Type B pancreatic cell (in vitro differentiated cells): Measurements from ENCODE around the gene TBC1D26. TPM values are rescaled to one million over a fixed set of nuclear protein-coding genes. Genes with fewer than 3 reads are reported as not detected.
"Not testable (repeated sequence)": the region's sequence is repeated elsewhere in the genome, so short reads cannot be mapped to it uniquely, and the experiment has no call there.

ENCODE experiments used
- DNase-seq: peaks from one replicate; pipeline ENCODE4 v3.0.0; 2021; ENCODE audit warnings: mixed read lengths; ENCODE audit not compliant: unreplicated experiment; ENCODE audit errors: extremely low spot score
- H3K27ac Mint-ChIP-seq: 2 replicates; pipeline ENCODE4 v1.8.0; 2021; ENCODE audit warnings: mild to moderate bottlenecking, mixed read lengths
- H3K27me3 Mint-ChIP-seq: 2 replicates; pipeline ENCODE4 v1.8.0; 2021; ENCODE audit warnings: mixed read lengths
- H3K36me3 Mint-ChIP-seq: 2 replicates; pipeline ENCODE4 v1.8.0; 2021; ENCODE audit warnings: mixed read lengths
- H3K4me1 Mint-ChIP-seq: one replicate; pipeline ENCODE4 v1.8.0; 2021; ENCODE audit warnings: mixed read lengths; ENCODE audit not compliant: unreplicated experiment
- H3K4me3 Mint-ChIP-seq: 2 replicates; pipeline ENCODE4 v1.8.0; 2021; ENCODE audit warnings: mild to moderate bottlenecking, mixed read lengths
- H3K9me3 Mint-ChIP-seq: 2 replicates; pipeline ENCODE4 v1.8.0; 2021; ENCODE audit warnings: mixed read lengths
- CTCF ChIP-seq: fragments of 200-600 bp; sonication (generic); conservative IDR thresholded peaks from 2 replicates; pipeline ENCODE4 v1.5.0; 2021; ENCODE audit warnings: antibody characterized with exemption, mild to moderate bottlenecking
- total RNA-seq: library from RNA; stranded (reverse); gene quantifications from 2 replicates; pipeline ENCODE4 v1.2.1, GENCODE V29; 2021; ENCODE audit warnings: low replicate concordance

The TBC1D26 gene
- total RNA-seq, 1 donor from 2014 or later: 0.46 TPM

GRCh38 chr17:15741624-15742023, 9.5 kb downstream of the TBC1D26 start:
- peaks cover 5% of the 10 kb centered on the region for H3K4me1 Mint-ChIP-seq
- H3K4me3 Mint-ChIP-seq: no peak overlapping the region
- no peaks in the 10 kb centered on the region for H3K9me3 Mint-ChIP-seq
- peaks cover 5% of the 10 kb centered on the region for H3K27me3 Mint-ChIP-seq
- H3K27ac Mint-ChIP-seq: no peak overlapping the region
- no peak for DNase-seq
- no peaks in the 10 kb centered on the region for H3K36me3 Mint-ChIP-seq
- TF ChIP-seq CTCF: no peak

- no peak overlapping the region for H3K27ac Mint-ChIP-seq
- no peaks in the 10 kb centered on the region for H3K9me3 Mint-ChIP-seq
- DNase-seq: no peak
- H3K36me3 Mint-ChIP-seq: no peaks in the 10 kb centered on the region
- TF ChIP-seq CTCF: no peak
- H3K4me3 Mint-ChIP-seq: no peak overlapping the region
- peaks cover 5% of the 10 kb centered on the region for H3K27me3 Mint-ChIP-seq
- peaks cover 5% of the 10 kb centered on the region for H3K4me1 Mint-ChIP-seq
Observed at GRCh38 chr17:15742051-15742795, 10.1 kb downstream of the TBC1D26 start.

- peaks cover 5% of the 10 kb centered on the region for H3K27me3 Mint-ChIP-seq
- no peak overlapping the region for H3K27ac Mint-ChIP-seq
- TF ChIP-seq CTCF: no peak
- H3K9me3 Mint-ChIP-seq: no peaks in the 10 kb centered on the region
- DNase-seq: no peak
- H3K4me1 Mint-ChIP-seq: peaks cover 5% of the 10 kb centered on the region
- H3K36me3 Mint-ChIP-seq: no peaks in the 10 kb centered on the region
- no peak overlapping the region for H3K4me3 Mint-ChIP-seq
Observed at GRCh38 chr17:15742921-15743320, 10.8 kb downstream of the TBC1D26 start.

- H3K27me3 Mint-ChIP-seq: peaks cover 5% of the 10 kb centered on the region
- no peak for TF ChIP-seq CTCF
- H3K4me3 Mint-ChIP-seq: no peak overlapping the region
- DNase-seq: no peak
- H3K9me3 Mint-ChIP-seq: no peaks in the 10 kb centered on the region
- H3K36me3 Mint-ChIP-seq: no peaks in the 10 kb centered on the region
- peaks cover 5% of the 10 kb centered on the region for H3K4me1 Mint-ChIP-seq
- H3K27ac Mint-ChIP-seq: no peak overlapping the region
Observed at GRCh38 chr17:15744074-15744676, 12.1 kb downstream of the TBC1D26 start.

- no peak for TF ChIP-seq CTCF
- no peaks in the 10 kb centered on the region for H3K36me3 Mint-ChIP-seq
- DNase-seq: no peak
- peaks cover 5% of the 10 kb centered on the region for H3K4me1 Mint-ChIP-seq
- no peak overlapping the region for H3K4me3 Mint-ChIP-seq
- H3K9me3 Mint-ChIP-seq: no peaks in the 10 kb centered on the region
- H3K27me3 Mint-ChIP-seq: no peaks in the 10 kb centered on the region
- no peak overlapping the region for H3K27ac Mint-ChIP-seq
Observed at GRCh38 chr17:15744885-15745284, 12.8 kb downstream of the TBC1D26 start.

- DNase-seq, H3K4me3 Mint-ChIP-seq, H3K9me3 Mint-ChIP-seq, H3K27ac Mint-ChIP-seq, H3K4me1 Mint-ChIP-seq, H3K27me3 Mint-ChIP-seq, H3K36me3 Mint-ChIP-seq: not testable (repeated sequence)
Observed at GRCh38 chr17:15749403-15749802, 17.3 kb downstream of the TBC1D26 start.

- not testable (repeated sequence) for H3K4me1 Mint-ChIP-seq, H3K36me3 Mint-ChIP-seq, DNase-seq, H3K27me3 Mint-ChIP-seq, H3K9me3 Mint-ChIP-seq, H3K27ac Mint-ChIP-seq, H3K4me3 Mint-ChIP-seq
Observed at GRCh38 chr17:15768865-15769533, 36.9 kb downstream of the TBC1D26 start.

- H3K27ac Mint-ChIP-seq, H3K4me3 Mint-ChIP-seq, DNase-seq, H3K4me1 Mint-ChIP-seq, H3K36me3 Mint-ChIP-seq, H3K9me3 Mint-ChIP-seq, H3K27me3 Mint-ChIP-seq: not testable (repeated sequence)
Observed at GRCh38 chr17:15770679-15771078, 38.6 kb downstream of the TBC1D26 start.
